Peyer's patch (tissue), 4 donors: ENCODE results near the gene TMEM259. TPM values are rescaled to one million over a fixed set of nuclear protein-coding genes. Genes with fewer than 3 reads are reported as not detected.

ENCODE experiments used
- DNase-seq, 3 donors: peaks; one replicate each; pipeline ENCODE4 v3.0.0-alpha.2; 2017 to 2019
- H3K27ac ChIP-seq, 4 donors: fragments of 200-600 bp; sonication (generic); one replicate each; pipeline ENCODE4 v1.5.1; 2016 to 2019
- H3K27me3 ChIP-seq, 2 donors: fragments of 200-600 bp; sonication (generic); one replicate each; pipeline ENCODE4 v1.5.1; 2019
- H3K36me3 ChIP-seq, 3 donors: fragments of 200-600 bp; sonication (generic); one replicate each; pipeline ENCODE4 v1.5.1; 2016 to 2019
- H3K4me1 ChIP-seq, 4 donors: fragments of 200-600 bp; sonication (generic); one replicate each; pipeline ENCODE4 v1.5.1; 2016 to 2019
- H3K4me3 ChIP-seq, 4 donors: fragments of 200-600 bp; sonication (generic); 1 replicate in 3 of 4; 2 replicates in 1 of 4; pipeline ENCODE4 v1.5.1; 2016 to 2019; ENCODE audit warnings: mild to moderate bottlenecking in 1 of 4
- H3K9me3 ChIP-seq, 4 donors: fragments of 200-600 bp; sonication (generic); one replicate each; pipeline ENCODE4 v1.5.1; 2016 to 2019; ENCODE audit warnings: mild to moderate bottlenecking in 1 of 4
- POLR2A ChIP-seq, 2 donors: fragments of 450-650 bp; IDR thresholded peaks; one replicate each; pipeline ENCODE4 v1.5.1; 2017; ENCODE audit warnings: antibody characterized with exemption in 2 of 2, mild to moderate bottlenecking in 2 of 2, moderate library complexity in 2 of 2
- small RNA-seq, 2 donors: library from RNA; depleted of rRNA; stranded (forward); fragments of <200 nt; gene quantifications; one replicate each; pipeline ENCODE3, GENCODE V24; 2016
- total RNA-seq, 4 donors: library from RNA; depleted of rRNA; stranded (reverse); fragments of >200 nt; gene quantifications; one replicate each; pipeline ENCODE4 v1.1.0, GENCODE V29; 2016
- TF ChIP-seq, protein P1 (sequence below), 6 experiments: fragments of 450-650 bp in 4 of 6; fragments of 200-600 bp in 2 of 6; sonication (generic) in 1 of 6; IDR thresholded peaks; one replicate each; pipeline ENCODE4 v1.5.1; 2017 to 2019; ENCODE audit warnings: antibody characterized with exemption in 6 of 6, mild to moderate bottlenecking in 3 of 6, moderate library complexity in 1 of 6

The TMEM259 gene
- total RNA-seq, 4 donors from 2014 or later: 287 to 409 (median 366) TPM

DNA sequence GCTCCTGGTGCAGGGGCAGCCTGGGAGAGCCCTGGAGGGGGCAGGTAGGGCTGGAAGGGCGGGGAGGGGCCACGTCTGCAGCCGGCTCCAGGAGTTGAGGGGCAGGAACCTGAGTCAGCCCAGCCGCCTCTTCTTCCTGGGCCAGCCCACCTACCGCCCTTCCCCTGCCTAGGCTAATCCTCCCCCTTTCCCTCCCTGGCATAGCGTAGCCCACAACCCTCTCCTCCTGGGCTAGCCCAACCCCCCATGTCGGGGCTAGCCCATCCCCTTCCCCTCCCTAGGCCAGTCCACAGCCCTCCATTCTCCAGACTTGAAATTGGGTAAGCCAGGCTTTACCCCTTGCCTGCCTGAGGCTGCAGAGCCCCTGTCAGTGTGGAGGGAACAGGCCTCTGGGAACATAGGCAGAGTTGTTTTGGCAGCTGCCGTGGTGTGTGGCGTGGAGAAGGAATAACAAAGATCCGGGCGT, 57.4 kb downstream of the TMEM259 start:
- Histone ChIP-seq H3K4me3 (no peak overlapping the region), H3K27me3 (no peaks in the 10 kb centered on the region), H3K36me3 (peaks cover 0 to 26% (median 0%) of the 10 kb centered on the region in 3 donors), H3K4me1 (no peaks in the 10 kb centered on the region), H3K9me3 (no peaks in the 10 kb centered on the region), H3K27ac (no peak overlapping the region)
- DNase-seq: no peak
- no peak for TF ChIP-seq POLR2A (IDR thresholded peaks at IDR 0.05)
- TF ChIP-seq, protein P1, sequence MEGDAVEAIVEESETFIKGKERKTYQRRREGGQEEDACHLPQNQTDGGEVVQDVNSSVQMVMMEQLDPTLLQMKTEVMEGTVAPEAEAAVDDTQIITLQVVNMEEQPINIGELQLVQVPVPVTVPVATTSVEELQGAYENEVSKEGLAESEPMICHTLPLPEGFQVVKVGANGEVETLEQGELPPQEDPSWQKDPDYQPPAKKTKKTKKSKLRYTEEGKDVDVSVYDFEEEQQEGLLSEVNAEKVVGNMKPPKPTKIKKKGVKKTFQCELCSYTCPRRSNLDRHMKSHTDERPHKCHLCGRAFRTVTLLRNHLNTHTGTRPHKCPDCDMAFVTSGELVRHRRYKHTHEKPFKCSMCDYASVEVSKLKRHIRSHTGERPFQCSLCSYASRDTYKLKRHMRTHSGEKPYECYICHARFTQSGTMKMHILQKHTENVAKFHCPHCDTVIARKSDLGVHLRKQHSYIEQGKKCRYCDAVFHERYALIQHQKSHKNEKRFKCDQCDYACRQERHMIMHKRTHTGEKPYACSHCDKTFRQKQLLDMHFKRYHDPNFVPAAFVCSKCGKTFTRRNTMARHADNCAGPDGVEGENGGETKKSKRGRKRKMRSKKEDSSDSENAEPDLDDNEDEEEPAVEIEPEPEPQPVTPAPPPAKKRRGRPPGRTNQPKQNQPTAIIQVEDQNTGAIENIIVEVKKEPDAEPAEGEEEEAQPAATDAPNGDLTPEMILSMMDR (IDR thresholded peaks at IDR 0.05): no peak

GRCh38 chr19:962683-963400, 58.1 kb downstream of the TMEM259 start:
- no peaks in the 10 kb centered on the region for H3K9me3 ChIP-seq
- TF ChIP-seq, protein P1 (IDR thresholded peaks at IDR 0.05): no peak
- TF ChIP-seq POLR2A (IDR thresholded peaks at IDR 0.05): no peak
- no peaks in the 10 kb centered on the region for H3K27me3 ChIP-seq
- no peak overlapping the region for H3K4me3 ChIP-seq
- H3K4me1 ChIP-seq: no peaks in the 10 kb centered on the region
- peaks cover 0 to 23% (median 0%) of the 10 kb centered on the region in 3 donors for H3K36me3 ChIP-seq
- DNase-seq: no peak
- H3K27ac ChIP-seq: no peak overlapping the region

DNA sequence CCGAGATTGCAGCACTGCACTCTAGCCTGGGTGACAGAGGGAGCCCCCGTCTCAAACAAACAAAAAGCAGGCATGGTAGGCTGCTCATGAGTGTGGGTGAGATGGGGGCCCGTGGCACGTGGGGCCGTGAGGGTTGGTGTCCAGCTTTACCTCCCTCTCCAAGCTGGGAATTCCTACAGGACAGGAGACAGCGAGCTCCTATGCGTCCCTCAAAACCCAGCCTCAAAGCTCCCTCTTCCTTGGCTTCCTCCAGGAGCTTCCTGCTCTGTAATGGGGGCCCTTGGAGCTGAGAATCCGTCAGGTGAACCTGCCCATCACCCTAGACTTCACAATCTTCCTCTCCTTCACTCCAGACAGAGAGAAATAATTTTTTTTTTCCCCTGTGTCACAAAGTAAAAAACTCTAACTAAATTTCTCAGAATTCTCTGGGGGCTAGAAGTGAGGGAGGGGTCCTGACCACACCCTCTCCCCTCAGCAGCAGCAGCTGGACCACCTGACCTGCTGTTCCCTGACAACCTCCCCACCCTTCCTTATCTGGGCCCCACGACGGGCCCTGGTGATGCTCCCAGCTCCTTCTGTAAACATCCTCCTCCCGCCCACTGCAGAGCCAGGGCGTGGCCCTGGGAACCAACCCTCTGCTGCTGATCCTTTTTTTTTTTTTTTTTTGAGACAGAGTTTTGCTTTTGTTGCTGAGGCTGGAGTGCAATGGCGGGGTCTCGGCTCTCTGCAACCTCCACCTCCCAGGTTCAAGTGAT, 58.9 kb downstream of the TMEM259 start:
- H3K9me3 ChIP-seq: no peaks in the 10 kb centered on the region
- no peak overlapping the region for H3K4me3 ChIP-seq
- peaks cover 0 to 20% (median 0%) of the 10 kb centered on the region in 3 donors for H3K36me3 ChIP-seq
- H3K27ac ChIP-seq: no peak overlapping the region
- DNase-seq: peak in 1 of 3 donors; percentile 66
- no peaks in the 10 kb centered on the region for H3K27me3 ChIP-seq
- H3K4me1 ChIP-seq: no peaks in the 10 kb centered on the region
- TF ChIP-seq, protein P1 (IDR thresholded peaks at IDR 0.05): no peak
- no peak for TF ChIP-seq POLR2A (IDR thresholded peaks at IDR 0.05)

- H3K27me3 ChIP-seq: no peaks in the 10 kb centered on the region
- TF ChIP-seq POLR2A (IDR thresholded peaks at IDR 0.05): no peak
- TF ChIP-seq, protein P1 (IDR thresholded peaks at IDR 0.05): no peak
- peaks cover 0 to 9% (median 0%) of the 10 kb centered on the region in 4 donors for H3K4me1 ChIP-seq
- peaks cover 0 to 16% (median 0%) of the 10 kb centered on the region in 3 donors for H3K36me3 ChIP-seq
- H3K27ac ChIP-seq: no peak overlapping the region
- DNase-seq: no peak
- H3K4me3 ChIP-seq: no peak overlapping the region
- H3K9me3 ChIP-seq: no peaks in the 10 kb centered on the region
Measured at GRCh38 chr19:960601-960938, 60.4 kb downstream of the TMEM259 start.

DNA sequence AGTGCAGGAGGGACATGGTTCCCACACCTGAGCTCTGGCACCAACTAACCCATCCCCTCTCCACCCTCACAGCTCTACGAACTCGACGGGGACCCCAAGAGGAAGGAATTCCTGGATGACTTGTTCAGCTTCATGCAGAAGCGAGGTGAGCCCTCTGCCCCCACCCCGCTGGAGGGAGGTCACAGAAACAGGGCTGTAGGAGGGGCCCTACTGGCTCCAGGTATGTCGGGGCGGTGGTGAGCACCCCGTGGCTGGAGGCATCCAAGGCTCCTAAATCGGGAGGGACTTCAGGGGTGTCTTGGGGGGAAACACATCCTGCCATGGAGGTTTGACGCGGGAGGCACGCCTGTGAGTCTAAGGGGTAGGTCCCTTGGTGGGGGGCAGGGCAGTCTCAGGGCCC, 60.9 kb downstream of the TMEM259 start:
- Histone ChIP-seq H3K4me1 (peaks cover 0 to 9% (median 3%) of the 10 kb centered on the region in 4 donors), H3K4me3 (no peak overlapping the region), H3K36me3 (peaks cover 0 to 12% (median 0%) of the 10 kb centered on the region in 3 donors), H3K27me3 (no peaks in the 10 kb centered on the region), H3K9me3 (no peaks in the 10 kb centered on the region), H3K27ac (no peak overlapping the region)
- no peak for DNase-seq
- TF ChIP-seq POLR2A (IDR thresholded peaks at IDR 0.05): no peak
- TF ChIP-seq, protein P1 (IDR thresholded peaks at IDR 0.05): no peak

Small RNA genes lying within 50 kb of the gene (small RNA-seq; reads per million reads assigned to genes)
- gene RNU6-2: 0 reads per million in 2 donors

Other genes with a start within 250 kb of the TMEM259 start
- gene PTBP1, start 223.7 kb downstream of the TMEM259 start, total RNA-seq: 100 to 1,000 TPM; 173 to 436 (median 229) TPM
- gene PLPPR3, start 199.2 kb downstream of the TMEM259 start, total RNA-seq: not detected
- not detected for gene AZU1, start 193.3 kb downstream of the TMEM259 start, total RNA-seq
- gene PRTN3, start 180.1 kb downstream of the TMEM259 start, total RNA-seq: not detected
- gene ELANE, start 168.8 kb downstream of the TMEM259 start, total RNA-seq: not detected
- 100 to 1,000 TPM; 140 to 403 (median 303) TPM for gene CFD, start 161.5 kb downstream of the TMEM259 start, total RNA-seq
- 10 to 100 TPM; 60.2 to 83.6 (median 65.3) TPM for gene MED16, start 127.9 kb downstream of the TMEM259 start, total RNA-seq
- gene RNU6-9, start 127.6 kb downstream of the TMEM259 start, total RNA-seq: not detected
- 10 to 100 TPM; 20.8 to 43.5 (median 34.8) TPM for gene R3HDM4, start 107.9 kb downstream of the TMEM259 start, total RNA-seq
- not detected for gene KISS1R, start 103.8 kb downstream of the TMEM259 start, total RNA-seq
- 10 to 100 TPM in 1 of 4 donors, 1 to 10 TPM in 3; 2.8 to 11.0 (median 4.9) TPM for gene ARID3A, start 95.1 kb downstream of the TMEM259 start, total RNA-seq
- gene WDR18, start 36.8 kb downstream of the TMEM259 start, total RNA-seq: 10 to 100 TPM; 26.4 to 58.8 (median 40.5) TPM
- not detected for gene GRIN3B, start 20.7 kb downstream of the TMEM259 start, total RNA-seq
- not detected for gene RNU6-2, start 399 bp upstream of the TMEM259 start, total RNA-seq
- gene CNN2, start 5.5 kb upstream of the TMEM259 start, total RNA-seq: 10 to 100 TPM; 20.6 to 47.0 (median 22.6) TPM
- gene ABCA7, start 19.0 kb upstream of the TMEM259 start, total RNA-seq: 100 to 1,000 TPM in 1 of 4 donors, 10 to 100 TPM in 3; 30.1 to 162 (median 72.1) TPM
- 100 to 1,000 TPM in 2 of 4 donors, 10 to 100 TPM in 2; 82.6 to 187 (median 118) TPM for gene ARHGAP45, start 46.0 kb upstream of the TMEM259 start, total RNA-seq
- gene POLR2E, start 74.3 kb upstream of the TMEM259 start, total RNA-seq: 100 to 1,000 TPM in 2 of 4 donors, 10 to 100 TPM in 2; 74.3 to 107 (median 96.9) TPM
- 100 to 1,000 TPM; 258 to 493 (median 326) TPM for gene GPX4, start 82.9 kb upstream of the TMEM259 start, total RNA-seq
- gene SBNO2, start 153.1 kb upstream of the TMEM259 start, total RNA-seq: 10 to 100 TPM; 26.4 to 71.0 (median 57.8) TPM
- gene STK11, start 184.7 kb upstream of the TMEM259 start, total RNA-seq: 100 to 1,000 TPM in 3 of 4 donors, 10 to 100 TPM in 1; 98.4 to 135 (median 117) TPM
- 1 to 10 TPM in 1 of 4 donors, not detected in 3; 1.9 TPM for gene CBARP, start 216.9 kb upstream of the TMEM259 start, total RNA-seq
- 100 to 1,000 TPM in 3 of 4 donors, 10 to 100 TPM in 1; 88.3 to 299 (median 206) TPM for gene ATP5F1D, start 220.6 kb upstream of the TMEM259 start, total RNA-seq
- 100 to 1,000 TPM in 1 of 4 donors, 10 to 100 TPM in 3; 34.7 to 205 (median 98.9) TPM for gene MIDN, start 227.5 kb upstream of the TMEM259 start, total RNA-seq
- gene CIRBP, start 248.2 kb upstream of the TMEM259 start, total RNA-seq: 100 to 1,000 TPM; 258 to 623 (median 458) TPM